ELR (cell line): ENCODE data around the gene PHIP.

Experiments
- DNase-seq: peaks from one replicate; pipeline ENCODE4 v3.0.0-alpha.2; 2015; ENCODE audit warnings: low read depth

The PHIP gene

DNA sequence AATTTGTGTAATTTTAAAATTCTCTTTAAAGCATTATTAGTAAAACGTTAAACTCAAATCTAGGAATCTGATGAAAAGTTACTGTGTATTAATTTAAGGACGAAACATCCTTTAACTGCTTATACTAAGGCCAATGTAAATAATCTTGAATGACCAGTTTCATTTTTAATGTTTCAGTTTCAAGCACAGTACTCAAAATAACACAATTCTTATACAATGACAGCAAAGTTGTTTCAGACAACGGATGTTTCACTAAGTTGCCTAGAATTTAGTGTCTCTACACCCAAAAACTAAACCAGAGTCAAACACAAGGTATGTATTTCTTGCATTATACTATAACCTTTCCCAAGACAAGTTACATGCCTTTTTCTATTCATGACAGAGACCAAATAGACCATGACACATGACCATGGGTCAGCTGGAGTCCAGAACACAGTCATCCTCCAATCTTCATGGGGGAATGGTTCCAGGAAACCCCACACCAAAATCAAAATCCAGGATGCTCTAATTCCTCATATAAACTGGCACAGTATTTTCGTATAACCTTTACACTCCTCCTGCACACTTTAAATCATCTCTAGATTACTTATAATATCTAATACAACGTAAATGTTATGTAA lies 7.7 kb downstream of the PHIP start:
- peak; percentile 7 for DNase-seq

DNA sequence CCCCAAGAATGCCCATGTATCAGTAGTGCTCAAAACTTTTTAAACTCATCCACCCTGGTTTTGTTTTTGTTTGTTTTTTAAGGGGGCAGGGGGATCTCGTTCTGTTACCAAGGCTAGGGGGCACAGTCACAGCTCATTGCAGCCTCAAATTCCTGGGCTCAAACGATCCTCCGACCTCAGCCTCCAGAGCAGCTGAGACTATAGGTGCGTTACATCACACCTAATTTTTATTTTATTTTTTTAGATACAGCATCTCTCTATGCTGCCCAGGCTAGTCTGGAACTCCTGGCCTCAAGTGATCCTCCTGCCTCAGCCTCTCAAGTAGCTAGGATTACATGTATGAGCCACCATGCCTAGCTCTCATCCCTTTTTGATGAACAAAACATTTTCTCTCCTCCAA lies 11.2 kb downstream of the PHIP start:
- no peak for DNase-seq

- DNase-seq, result peak; percentile 14
Observed at GRCh38 chr6:79066330-79066729, 11.7 kb downstream of the PHIP start.

DNA sequence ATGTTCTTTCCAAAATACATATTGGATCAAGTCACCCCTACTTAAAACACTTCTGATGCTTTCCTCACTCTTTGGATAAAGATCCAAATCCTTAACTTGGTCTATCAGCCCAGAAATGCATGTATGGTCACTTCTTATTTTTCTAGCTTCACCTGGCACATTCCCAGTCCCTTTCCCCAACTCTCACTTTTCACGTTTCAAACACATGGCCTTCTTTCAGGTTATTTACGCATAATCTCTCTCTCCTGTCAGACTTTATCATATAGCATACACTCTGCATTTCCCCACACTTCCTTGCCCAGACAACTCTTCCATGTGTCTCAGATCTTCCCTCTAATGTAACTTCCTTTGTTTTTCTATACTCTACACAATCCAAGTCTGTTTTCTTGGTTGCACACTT lies 12.8 kb downstream of the PHIP start:
- DNase-seq, result no peak

DNA sequence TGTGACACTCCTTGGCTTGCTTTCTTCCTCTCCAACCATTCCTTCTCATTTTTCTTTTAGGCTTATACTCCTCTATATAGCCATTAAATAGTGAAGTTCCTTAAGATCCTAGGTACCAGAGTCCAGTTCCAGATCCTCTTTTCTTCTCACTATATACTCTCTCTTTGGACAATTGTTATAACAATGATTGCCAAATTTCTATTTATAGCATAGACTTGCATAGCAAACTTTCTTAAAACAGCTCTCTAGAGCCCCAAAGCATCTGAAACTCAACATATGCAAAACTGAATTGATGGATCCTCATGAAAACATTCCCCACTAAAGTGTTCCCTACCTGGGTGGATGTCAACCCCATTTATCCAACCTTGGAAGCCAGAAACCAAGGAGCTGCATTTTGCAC lies 13.4 kb downstream of the PHIP start:
- DNase-seq, result no peak

DNA sequence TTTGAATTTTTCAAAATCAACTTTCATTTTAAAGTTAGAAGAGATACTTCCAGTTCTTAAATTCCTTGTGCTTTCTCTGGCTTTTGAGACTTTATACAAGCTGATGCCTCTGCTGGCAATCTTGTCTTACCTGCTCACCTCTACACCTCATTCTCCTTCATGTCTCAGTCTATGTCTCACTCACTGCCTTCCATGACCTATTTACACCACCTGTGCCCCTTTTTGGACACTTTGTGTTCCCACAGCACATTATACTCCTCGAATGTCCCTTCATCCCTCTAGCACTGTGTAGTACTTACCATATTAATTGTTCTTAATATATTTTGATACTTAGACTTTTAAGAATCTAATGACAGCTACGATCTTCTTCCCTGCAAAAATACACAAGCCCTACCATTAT lies 15.3 kb downstream of the PHIP start:
- DNase-seq, result no peak

DNA sequence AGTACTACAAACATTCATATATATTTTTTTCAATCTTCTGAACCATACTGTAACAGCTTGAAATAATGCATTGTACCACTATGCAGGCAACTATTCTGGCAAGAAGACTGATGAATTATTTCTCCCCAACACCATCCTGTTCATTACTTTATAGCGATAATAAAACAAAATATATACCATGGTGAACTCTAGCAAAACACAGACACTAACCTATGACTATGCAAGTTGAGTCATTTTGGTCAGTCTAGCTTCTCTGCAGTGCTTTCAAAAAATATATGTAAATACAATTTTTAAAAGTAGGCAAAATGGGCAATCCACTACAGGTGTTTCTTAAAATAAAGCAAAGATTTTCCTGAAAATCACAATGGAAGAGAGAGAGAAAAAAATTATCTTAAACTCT lies 20.3 kb downstream of the PHIP start:
- no peak for DNase-seq

- no peak for DNase-seq
Observed at GRCh38 chr6:79056226-79056625, 21.8 kb downstream of the PHIP start.

GRCh38 chr6:79048611-79049010 lies 29.4 kb downstream of the PHIP start:
- DNase-seq, result peak; percentile 59

GRCh38 chr6:79047072-79047471 lies 31.0 kb downstream of the PHIP start:
- no peak for DNase-seq

- DNase-seq, result no peak
Observed at GRCh38 chr6:79045966-79046365, 32.1 kb downstream of the PHIP start.

- no peak for DNase-seq
Observed at GRCh38 chr6:79042799-79043126, 35.3 kb downstream of the PHIP start.

GRCh38 chr6:79042088-79042798 lies 35.8 kb downstream of the PHIP start:
- DNase-seq, result no peak

DNA sequence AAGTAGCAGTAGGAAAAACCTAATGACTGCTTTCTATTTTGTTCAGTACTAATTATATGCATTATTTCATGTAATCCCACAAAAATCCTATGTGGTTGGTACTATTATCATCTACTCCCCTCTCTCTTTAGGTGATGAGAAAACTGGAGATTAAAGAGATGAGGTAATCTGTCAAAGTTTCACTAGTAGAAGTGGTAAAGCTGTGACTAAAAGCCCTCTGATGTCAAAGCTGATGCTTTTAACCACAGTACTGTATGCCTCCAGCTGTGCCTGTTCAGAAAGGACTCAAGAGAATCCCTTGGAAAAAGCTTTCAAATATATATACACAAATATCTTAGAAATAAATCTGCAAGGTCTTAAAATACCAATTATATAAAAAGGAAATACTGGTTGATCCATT lies 38.0 kb downstream of the PHIP start:
- no peak for DNase-seq

GRCh38 chr6:79038061-79038460 lies 40.0 kb downstream of the PHIP start:
- DNase-seq, result no peak

DNA sequence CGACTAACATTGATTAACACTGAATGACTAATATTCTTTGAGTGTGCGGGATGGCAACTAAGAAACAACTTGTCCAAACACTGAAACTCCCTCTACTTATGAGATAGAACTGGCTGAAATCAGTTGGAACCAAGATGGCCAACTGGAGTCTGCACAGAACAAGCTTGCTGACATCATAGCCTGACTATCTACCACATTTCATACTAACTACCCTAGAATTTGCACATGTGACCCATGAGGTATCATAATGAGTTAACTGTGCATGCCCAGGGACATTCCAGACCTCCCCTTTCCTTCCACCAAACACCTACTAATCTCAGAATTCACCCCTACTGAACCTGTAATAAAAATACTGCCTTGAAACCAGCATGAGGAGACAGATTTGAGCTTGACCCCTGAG lies 43.2 kb downstream of the PHIP start:
- no peak for DNase-seq

DNA sequence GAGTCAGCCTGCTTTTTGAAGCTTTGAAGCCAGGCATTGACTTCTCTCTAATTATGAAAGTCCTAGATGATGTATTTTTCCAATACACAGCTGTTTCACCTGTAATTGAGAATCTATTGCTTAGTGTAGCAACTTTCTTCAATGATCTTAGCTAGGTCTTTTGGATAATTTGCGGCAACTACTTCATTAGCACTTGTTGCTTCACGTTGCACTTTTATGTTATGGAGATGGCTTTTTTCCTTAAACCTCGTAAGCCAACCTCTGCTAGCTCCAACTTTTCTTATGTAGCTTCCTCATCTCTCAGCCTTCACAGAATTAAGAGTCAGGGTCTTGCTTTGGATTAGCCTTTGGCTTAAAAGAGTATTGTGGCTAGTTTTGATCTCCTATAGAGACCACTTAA lies 44.8 kb downstream of the PHIP start:
- no peak for DNase-seq

DNA sequence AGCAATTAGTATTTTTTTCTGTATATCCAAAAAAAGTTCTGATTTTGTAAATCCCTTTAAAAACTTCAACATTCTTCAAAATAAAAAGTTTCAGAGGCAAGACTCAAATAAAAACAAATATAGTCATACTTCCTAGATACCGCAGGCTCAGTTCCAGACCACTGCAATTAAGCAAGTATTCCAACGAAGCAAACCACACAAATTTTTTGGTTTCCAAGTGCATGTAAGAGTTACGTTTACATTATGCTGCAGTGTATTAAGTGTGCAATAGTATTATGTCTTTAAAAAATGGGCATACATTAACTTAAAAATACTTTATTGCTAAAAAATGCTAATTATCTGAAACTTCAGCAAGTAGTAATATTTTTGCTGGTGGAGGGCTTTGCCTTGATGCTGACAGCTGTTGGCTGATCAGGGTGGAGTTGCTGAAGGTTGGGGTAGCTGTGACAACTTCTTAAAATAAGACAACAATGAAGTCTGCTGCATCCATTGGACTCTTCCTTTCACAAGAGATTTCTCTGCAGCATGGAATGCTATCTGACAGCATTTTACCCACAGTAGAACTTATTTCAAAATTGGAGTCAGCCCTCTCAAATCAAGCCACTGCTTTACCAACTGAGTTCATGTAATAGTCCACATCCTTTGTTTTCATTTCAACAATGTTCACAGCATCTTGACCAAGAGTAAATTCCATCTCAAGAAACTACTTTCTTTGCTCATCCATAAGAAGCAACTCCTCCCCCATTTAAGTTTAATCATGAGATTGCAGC lies 46.0 kb downstream of the PHIP start:
- DNase-seq, result peak; percentile 32

DNA sequence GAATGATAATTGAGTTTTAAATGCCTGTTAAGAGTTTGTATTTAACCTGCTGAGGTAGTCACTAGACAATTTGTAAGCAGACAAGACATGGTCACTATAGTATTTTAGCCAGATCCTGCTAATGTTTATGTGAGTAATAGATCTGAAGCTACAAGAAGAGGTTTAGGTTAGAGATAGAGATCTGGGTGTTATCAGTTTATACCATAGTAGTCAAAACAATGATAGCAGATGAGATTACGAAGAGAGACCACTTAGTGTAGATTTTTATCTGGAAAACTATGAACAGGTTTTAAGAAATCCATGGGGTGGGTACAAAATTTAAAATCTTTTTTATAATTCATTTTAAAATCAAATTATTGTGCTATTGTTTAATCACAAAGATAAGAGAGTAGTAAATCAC lies 47.5 kb downstream of the PHIP start:
- DNase-seq, result no peak

DNA sequence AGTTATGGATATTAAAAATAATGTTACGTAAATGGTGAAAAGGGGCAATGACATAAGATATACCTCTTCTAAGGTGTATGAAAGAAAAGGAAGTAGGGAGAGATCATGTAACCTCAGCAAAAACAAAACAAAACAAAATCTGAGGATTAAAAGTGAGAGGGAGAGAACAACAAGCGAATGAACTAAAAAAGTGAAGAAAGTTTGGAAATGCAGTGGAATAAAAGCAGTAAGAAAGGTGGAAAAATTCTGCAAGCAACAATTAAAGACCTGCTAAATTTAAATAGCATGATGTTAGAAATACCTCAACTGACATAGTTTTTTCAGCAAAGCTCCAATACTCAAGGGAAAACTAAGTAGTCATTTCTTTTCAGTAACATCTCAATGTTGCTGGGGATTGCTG lies 48.0 kb downstream of the PHIP start:
- no peak for DNase-seq

GRCh38 chr6:79028641-79029314 lies 49.3 kb downstream of the PHIP start:
- peak; percentile 14 for DNase-seq

DNA sequence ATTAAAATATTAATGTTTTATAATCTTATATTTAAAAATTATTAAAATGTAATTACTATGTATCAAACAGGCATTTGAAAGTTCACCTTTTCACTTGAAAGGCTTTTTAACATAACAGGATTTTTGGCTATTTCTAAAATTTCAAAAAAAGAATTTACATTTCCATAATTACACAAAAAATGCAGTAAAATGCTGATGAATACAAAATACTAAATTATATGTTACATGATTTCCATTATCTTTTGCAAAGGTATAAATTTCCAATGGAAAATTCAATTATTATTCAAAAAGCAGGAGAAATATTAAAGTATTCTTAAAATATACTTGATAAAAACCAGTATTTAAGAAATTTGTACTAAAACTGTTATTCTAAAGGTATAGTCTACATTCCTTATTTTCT lies 66.1 kb downstream of the PHIP start:
- no peak for DNase-seq

GRCh38 chr6:79010422-79010821 lies 67.6 kb downstream of the PHIP start:
- no peak for DNase-seq
